H1 (cell line): ENCODE measurements around the gene CA10. TPM values are rescaled to one million over a fixed set of nuclear protein-coding genes. Genes with fewer than 3 reads are reported as not detected.

Experiments used
- CTCF ChIA-PET: fragments of 300-600 bp; sonication (Branson Sonifier 250); formaldehyde crosslinking; loops from one replicate; lab custom pipeline; 2021; ENCODE audit not compliant: partially characterized antibody; lab: Charles Lee
- POLR2A ChIA-PET: fragments of 300-600 bp; sonication (Branson Sonifier 250); formaldehyde crosslinking; loops from one replicate; lab custom pipeline; 2021; ENCODE audit warnings: inconsistent platforms; ENCODE audit not compliant: partially characterized antibody; lab: Charles Lee
- DNase-seq, 2 experiments: peaks; one replicate each; pipeline versions ENCODE4 v3.0.0 to v3.0.0-alpha.2; 2010 to 2022; ENCODE audit warnings: low spot score in 2 of 2, low read depth in 1 of 2, mixed read lengths in 1 of 2
- FAIRE-seq: peaks from 2 replicates; lab custom pipeline; 2011; peaks lifted over from hg19 to GRCh38; lab: Jason Lieb, UNC
- H2AFZ ChIP-seq: 2 replicates; pipeline ENCODE4 v1.8.1; 2012; ENCODE audit warnings: low read length, inconsistent platforms
- H2AK5ac ChIP-seq: 2 replicates; pipeline ENCODE4 v1.6.1; 2013; ENCODE audit warnings: low read depth, low read length
- H2BK120ac ChIP-seq: replicated peaks from 2 replicates; pipeline ENCODE3; 2013; ENCODE audit warnings: low read depth, low read length, inconsistent platforms
- H2BK12ac ChIP-seq: 2 replicates; pipeline ENCODE4 v1.6.1; 2013; ENCODE audit warnings: low read depth, low read length
- H2BK15ac ChIP-seq: 2 replicates; pipeline ENCODE4 v1.6.1; 2013; ENCODE audit warnings: low read length
- H2BK20ac ChIP-seq: 2 replicates; pipeline ENCODE4 v1.6.1; 2013; ENCODE audit warnings: low read length
- H2BK5ac ChIP-seq: 2 replicates; pipeline ENCODE4 v1.6.1; 2013; ENCODE audit warnings: low read depth, low read length
- H3K14ac ChIP-seq: 2 replicates; pipeline ENCODE4 v1.6.1; 2013; ENCODE audit warnings: inconsistent platforms; ENCODE audit not compliant: insufficient read length
- H3K18ac ChIP-seq: 2 replicates; pipeline ENCODE4 v1.6.1; 2013; ENCODE audit warnings: low read length; ENCODE audit errors: extremely low read depth
- H3K23ac ChIP-seq: 2 replicates; pipeline ENCODE4 v1.6.1; 2013; ENCODE audit warnings: inconsistent platforms; ENCODE audit not compliant: insufficient read length
- H3K23me2 ChIP-seq: 2 replicates; pipeline ENCODE4 v1.6.1; 2013; ENCODE audit warnings: low read depth, low read length
- H3K27ac ChIP-seq: 2 replicates; pipeline ENCODE4 v1.6.1; 2011; ENCODE audit warnings: low read depth, low read length, inconsistent platforms
- H3K27me3 ChIP-seq, 4 experiments: replicated peaks in 1 of 4; 1 replicate in 1 of 4; 2 replicates in 3 of 4; pipeline versions ENCODE4 v1.6.1 to v1.8.1; 2011 to 2013; ENCODE audit warnings: low read length in 3 of 4, mild to moderate bottlenecking in 3 of 4, inconsistent platforms in 2 of 4, mixed read lengths in 2 of 4, moderate library complexity in 1 of 4; ENCODE audit not compliant: control insufficient read depth in 3 of 4, insufficient read depth in 3 of 4; ENCODE audit errors: extremely low read depth in 1 of 4
- H3K36me3 ChIP-seq, 4 experiments: 2 replicates each; pipeline versions ENCODE4 v1.6.1 to v1.8.1; 2011 to 2013; ENCODE audit warnings: mild to moderate bottlenecking in 4 of 4, low read length in 3 of 4, moderate library complexity in 2 of 4, control low read depth in 1 of 4, inconsistent platforms in 1 of 4; ENCODE audit not compliant: insufficient read depth in 4 of 4, control insufficient read depth in 2 of 4
- H3K4ac ChIP-seq: replicated peaks from 2 replicates; pipeline ENCODE3; 2013; ENCODE audit warnings: low read length, low read depth, mixed read lengths, inconsistent platforms; ENCODE audit not compliant: insufficient read length
- H3K4me1 ChIP-seq, 4 experiments: replicated peaks in 1 of 4; 1 replicate in 1 of 4; 2 replicates in 3 of 4; pipeline versions ENCODE4 v1.6.1 to v1.8.1; 2011 to 2013; ENCODE audit warnings: low read length in 3 of 4, inconsistent platforms in 2 of 4, mixed read lengths in 1 of 4; ENCODE audit not compliant: insufficient read depth in 4 of 4, control insufficient read depth in 3 of 4
- H3K4me2 ChIP-seq, 2 experiments: 2 replicates each; pipeline versions ENCODE4 v1.6.1 to v1.8.1; 2011 to 2013; ENCODE audit warnings: low read depth in 2 of 2, low read length in 2 of 2, control low read depth in 1 of 2, inconsistent platforms in 1 of 2, mild to moderate bottlenecking in 1 of 2; ENCODE audit not compliant: insufficient read depth in 1 of 2
- H3K4me3 ChIP-seq, 4 experiments: fragments of 200-600, 300-600 bp in 1 of 4; sonication (generic), shearing (Covaris generic), sonication (Bioruptor Twin) in 1 of 4; 2 replicates each; pipeline versions ENCODE4 v1.5.1 to v1.8.1; 2011 to 2016; ENCODE audit warnings: low read length in 4 of 4, low read depth in 3 of 4, control low read depth in 2 of 4, inconsistent platforms in 2 of 4, mild to moderate bottlenecking in 2 of 4, mixed read lengths in 1 of 4, moderate library complexity in 1 of 4; ENCODE audit not compliant: insufficient read depth in 2 of 4; ENCODE audit errors: extremely low read depth in 1 of 4
- H3K56ac ChIP-seq: replicated peaks from 2 replicates; pipeline ENCODE3; 2013; ENCODE audit warnings: low read depth, mild to moderate bottlenecking, mixed read lengths, low read length, inconsistent platforms; ENCODE audit not compliant: insufficient read length
- H3K79me1 ChIP-seq: 2 replicates; pipeline ENCODE4 v1.6.1; 2013; ENCODE audit warnings: low read depth, low read length, control low read depth
- H3K79me2 ChIP-seq, 2 experiments: 2 replicates each; pipeline versions ENCODE4 v1.6.1 to v1.8.1; 2012 to 2013; ENCODE audit warnings: low read length in 2 of 2, mild to moderate bottlenecking in 2 of 2, inconsistent platforms in 1 of 2; ENCODE audit not compliant: insufficient read depth in 2 of 2, control insufficient read depth in 1 of 2
- H3K9ac ChIP-seq, 4 experiments: replicated peaks in 1 of 4; 1 replicate in 1 of 4; 2 replicates in 3 of 4; pipeline versions ENCODE4 v1.6.1 to v1.8.1; 2011 to 2013; ENCODE audit warnings: low read depth in 3 of 4, low read length in 3 of 4, control low read depth in 2 of 4, mild to moderate bottlenecking in 2 of 4, moderate library complexity in 2 of 4, inconsistent platforms in 1 of 4; ENCODE audit errors: extremely low read depth in 1 of 4
- H3K9me3 ChIP-seq, 2 experiments: 2 replicates each; pipeline versions ENCODE4 v1.6.1 to v1.8.1; 2012 to 2013; ENCODE audit warnings: mild to moderate bottlenecking in 2 of 2, moderate library complexity in 2 of 2, control low read depth in 1 of 2, inconsistent platforms in 1 of 2, low read depth in 1 of 2, low read length in 1 of 2, mixed read lengths in 1 of 2; ENCODE audit not compliant: insufficient read depth in 2 of 2
- H4K20me1 ChIP-seq, 2 experiments: replicated peaks in 1 of 2; 2 replicates each; pipeline versions ENCODE3 to v1.8.1; 2011 to 2013; ENCODE audit warnings: inconsistent platforms in 2 of 2, low read length in 2 of 2, mild to moderate bottlenecking in 1 of 2; ENCODE audit not compliant: insufficient read depth in 2 of 2, control insufficient read depth in 1 of 2
- H4K5ac ChIP-seq: 2 replicates; pipeline ENCODE4 v1.6.1; 2013; ENCODE audit warnings: low read length, low read depth, mixed read lengths, inconsistent platforms; ENCODE audit not compliant: insufficient read length
- H4K8ac ChIP-seq: 2 replicates; pipeline ENCODE4 v1.8.0; 2013; ENCODE audit warnings: mild to moderate bottlenecking, moderate library complexity, low read length, inconsistent platforms; ENCODE audit not compliant: insufficient read depth; ENCODE audit errors: extremely low read depth
- H4K91ac ChIP-seq: replicated peaks from 2 replicates; pipeline ENCODE3; 2013; ENCODE audit warnings: low read length, mixed read lengths, inconsistent platforms; ENCODE audit not compliant: insufficient read length
- KDM5A ChIP-seq: fragments of 200-600 bp; IDR thresholded peaks from 2 replicates; pipeline ENCODE4 v1.7.1; 2012; ENCODE audit warnings: mild to moderate bottlenecking, low read length, inconsistent platforms, mixed read lengths
- NRF1 ChIP-seq: IDR thresholded peaks from 2 replicates; pipeline ENCODE4 v1.6.1; 2011; ENCODE audit warnings: mild to moderate bottlenecking, low read depth, low read length, improper control_type of control experiment
- RBBP5 ChIP-seq: IDR thresholded peaks from 2 replicates; pipeline ENCODE4 v1.7.1; 2012; ENCODE audit warnings: low read depth, mild to moderate bottlenecking, inconsistent platforms, low read length, moderate library complexity, borderline replicate concordance
- SAP30 ChIP-seq: fragments of 300-600 bp; sonication (generic); IDR thresholded peaks from 2 replicates; pipeline ENCODE4 v1.7.1; 2012; ENCODE audit warnings: low read length, moderate library complexity, mild to moderate bottlenecking, inconsistent platforms; ENCODE audit not compliant: insufficient read depth, insufficient replicate concordance
- WGBS, 2 experiments: shearing (Covaris generic) in 1 of 2; methylation state at CpG; one replicate each; pipeline versions ENCODE4 v1.1.6 to v1.1.7; 2013 to 2015; ENCODE audit warnings: low lambda C conversion rate in 2 of 2, mixed read lengths in 2 of 2, inconsistent platforms in 1 of 2, low coverage in 1 of 2, missing lambda C conversion rate in 1 of 2; ENCODE audit not compliant: insufficient replicate concordance in 2 of 2, insufficient coverage in 1 of 2, insufficient read length in 1 of 2; ENCODE audit errors: extremely low coverage in 1 of 2, missing lambda C conversion rate in 1 of 2; 5-methylcytosine and 5-hydroxymethylcytosine counted together
- polyA plus RNA-seq, 7 experiments: library from polyadenylated mRNA; depleted of rRNA in 3 of 7; stranded (reverse) in 5 of 7; unstranded in 2 of 7; fragments of >200 nt in 5 of 7; fragments of 200-250 nt in 2 of 7; gene quantifications; 1 replicate in 5 of 7; 2 replicates in 1 of 7; 4 replicates in 1 of 7; pipeline versions ENCODE4 v1.2.1 to v1.2.3, GENCODE V29; 2011 to 2013; ENCODE audit warnings: missing spikeins in 2 of 7, mixed read lengths in 2 of 7
- total RNA-seq: library from RNA; stranded (reverse); fragmentation: NEBNext Ultra II Directional; extraction: Animal tissue kit (Norgen Biotek cat#: 25700); gene quantifications from 2 replicates; pipeline ENCODE4 v1.2.1, GENCODE V29; 2021

The CA10 gene
- total and polyA plus RNA-seq, 2 of the 8 experiments (the other 6 are each of a cell fraction or from before 2014, with no cell fraction given) = 0.60 to 0.63 TPM

DNA sequence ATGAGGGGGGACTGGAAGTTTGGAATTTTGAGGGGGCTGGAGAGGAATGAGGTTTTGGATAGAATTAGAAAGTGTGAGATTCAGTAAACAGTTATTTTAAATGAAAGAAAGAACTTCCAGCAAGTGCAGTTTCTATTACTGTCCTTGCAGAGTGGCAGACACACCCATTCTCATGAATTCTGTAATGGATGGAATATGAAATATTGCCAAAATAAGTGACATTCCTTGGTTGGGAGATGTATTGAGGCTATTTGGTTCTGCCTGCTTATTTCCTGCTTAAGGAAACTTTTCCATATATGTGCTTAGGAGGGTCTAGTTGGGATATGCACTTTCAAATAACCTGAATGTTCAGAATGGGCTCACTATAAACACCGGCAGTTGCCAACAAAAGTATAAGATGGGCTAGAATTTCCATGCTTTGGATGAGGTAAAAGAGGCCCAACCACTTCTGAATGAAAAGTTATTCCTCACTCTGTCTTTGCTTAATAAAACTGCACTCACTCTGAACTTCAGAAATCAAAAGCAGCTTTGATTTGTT, 434.4 kb downstream of the CA10 start:
- no peak overlapping the region for H2BK120ac ChIP-seq
- H3K4me1 ChIP-seq = no peaks in the 10 kb centered on the region
- no peaks in the 10 kb centered on the region for H3K79me1 ChIP-seq
- H3K14ac ChIP-seq = no peak overlapping the region
- no peaks in the 10 kb centered on the region for H3K23me2 ChIP-seq
- H4K91ac ChIP-seq = no peak overlapping the region
- no peak overlapping the region for H3K4me2 ChIP-seq
- H2BK20ac ChIP-seq = no peak overlapping the region
- H3K9ac ChIP-seq = no peak overlapping the region
- FAIRE-seq (no peak), DNase-seq (no peak)
- H3K4ac ChIP-seq = no peak overlapping the region
- no peaks in the 10 kb centered on the region for H3K36me3 ChIP-seq
- H2AK5ac ChIP-seq = no peak overlapping the region
- peaks cover 0 to 2% (median 0%) of the 10 kb centered on the region in 4 experiments; a peak in 1 of 7 replicates for H3K27me3 ChIP-seq
- H3K4me3 ChIP-seq = no peak overlapping the region
- H3K27ac ChIP-seq = no peak overlapping the region
- no peak overlapping the region for H2BK5ac ChIP-seq
- H3K23ac ChIP-seq = no peak overlapping the region
- CTCF ChIA-PET = interaction anchor here (1.6 to 2.0 kb wide), 2 partner anchors 10 to 12 kb away, joined by 5 to 12 read pairs; no protein-coding TSS in a partner anchor
- no peak overlapping the region for H4K5ac ChIP-seq
- no peak overlapping the region for H2AFZ ChIP-seq
- no peaks in the 10 kb centered on the region for H3K9me3 ChIP-seq
- no peak overlapping the region for H2BK15ac ChIP-seq
- H2BK12ac ChIP-seq = no peak overlapping the region
- no peaks in the 10 kb centered on the region for H4K20me1 ChIP-seq
- H3K56ac ChIP-seq = no peak overlapping the region
- POLR2A ChIA-PET = no interaction called here
- 96% methylated on average over 1 of the region's 1 CpG; no CpG with 5 or more reads in 1 of the 2 experiments for WGBS, 2 experiments
- H3K18ac ChIP-seq = no peak overlapping the region
- H4K8ac ChIP-seq = no peak overlapping the region
- no peaks in the 10 kb centered on the region for H3K79me2 ChIP-seq
- TF ChIP-seq KDM5A = no peak
- no peak for TF ChIP-seq SAP30
- TF ChIP-seq RBBP5 = no peak
- TF ChIP-seq NRF1 = no peak
